Spleen (tissue), 11 donors: ENCODE measurements around the gene TMEM138. TPM values are rescaled to one million over a fixed set of nuclear protein-coding genes. Genes with fewer than 3 reads are reported as not detected.

Source experiments
- DNase-seq: peaks from one replicate; pipeline ENCODE4 v3.0.0-alpha.2; 2020
- H3K27ac ChIP-seq, 8 donors: fragments of 200-600 bp; sonication (generic) in 7 of 8; 1 replicate in 4 of 8; 2 replicates in 4 of 8; pipeline versions ENCODE4 v1.5.0 to v1.8.0; 2016 to 2021; ENCODE audit warnings: inconsistent platforms in 4 of 8, mild to moderate bottlenecking in 4 of 8, moderate library complexity in 1 of 8
- H3K27me3 ChIP-seq, 7 donors: fragments of 200-600 bp; sonication (generic) in 6 of 7; replicated peaks in 1 of 7; 1 replicate in 4 of 7; 2 replicates in 3 of 7; pipeline versions ENCODE4 v1.5.0 to v1.8.0; 2016 to 2021; ENCODE audit warnings: inconsistent platforms in 3 of 7, mild to moderate bottlenecking in 1 of 7
- H3K36me3 ChIP-seq, 6 donors: fragments of 200-600 bp; sonication (generic) in 5 of 6; 1 replicate in 4 of 6; 2 replicates in 2 of 6; pipeline versions ENCODE4 v1.5.0 to v1.8.0; 2016 to 2021; ENCODE audit warnings: inconsistent platforms in 2 of 6
- H3K4me1 ChIP-seq, 6 donors: fragments of 200-600 bp; sonication (generic) in 5 of 6; 1 replicate in 3 of 6; 2 replicates in 3 of 6; pipeline versions ENCODE4 v1.5.0 to v1.8.0; 2016 to 2021; ENCODE audit warnings: inconsistent platforms in 3 of 6
- H3K4me3 ChIP-seq, 8 donors: fragments of 200-600 bp; sonication (generic) in 7 of 8; 1 replicate in 4 of 8; 2 replicates in 4 of 8; pipeline versions ENCODE4 v1.5.0 to v1.8.0; 2016 to 2021; ENCODE audit warnings: inconsistent platforms in 4 of 8, mild to moderate bottlenecking in 4 of 8, moderate library complexity in 2 of 8
- H3K9me3 ChIP-seq, 8 donors: fragments of 200-600 bp; sonication (generic) in 7 of 8; 1 replicate in 4 of 8; 2 replicates in 4 of 8; pipeline versions ENCODE4 v1.5.0 to v1.8.0; 2016 to 2021; ENCODE audit warnings: inconsistent platforms in 4 of 8
- POLR2A ChIP-seq, 3 donors: fragments of 450-650 bp; IDR thresholded peaks; one replicate each; pipeline ENCODE4 v1.5.1; 2017; ENCODE audit warnings: antibody characterized with exemption in 3 of 3, mild to moderate bottlenecking in 1 of 3
- POLR2AphosphoS5 ChIP-seq, 3 donors: sonication (generic); formaldehyde crosslinking; IDR thresholded peaks; one replicate each; pipeline ENCODE4 v1.5.1; 2017; ENCODE audit warnings: antibody characterized with exemption in 3 of 3
- WGBS, 5 donors: extraction: QIAGEN DNeasy Blood & Tissue Kit in 3 of 5; methylation state at CpG; one replicate each; pipeline versions ENCODE4 v1.1.5 to v1.1.7; 2013 to 2018; 5-methylcytosine and 5-hydroxymethylcytosine counted together
- intact Hi-C: fragments of 100-400 bp; cut with DNase I; formaldehyde crosslinking; loops from one replicate; pipeline ENCODE4 v1.15.0; 2023; ENCODE audit warnings: low total_unique reads
- polyA plus RNA-seq, 3 donors: library from polyadenylated mRNA; stranded (reverse); fragments of 200-250 nt; gene quantifications; one replicate each; pipeline ENCODE4 v1.2.1, GENCODE V29; 2013
- total RNA-seq, 7 donors: library from RNA; depleted of rRNA in 3 of 7; stranded (reverse); fragments of >200 nt in 3 of 7; fragmentation: NEBNext Ultra II Directional in 4 of 7; extraction: Animal tissue kit (Norgen Biotek cat#: 25700) in 4 of 7; gene quantifications; one replicate each; pipeline versions ENCODE4 v1.1.0 to v1.2.1, GENCODE V29; 2016 to 2021
- TF ChIP-seq, protein P1 (sequence below), 11 experiments: fragments of 200-600 bp in 7 of 11; fragments of 450-650 bp in 4 of 11; sonication (generic) in 4 of 11; IDR thresholded peaks in 8 of 11; conservative IDR thresholded peaks in 3 of 11; 1 replicate in 7 of 11; 2 replicates in 4 of 11; pipeline versions ENCODE4 v1.4.0 to v1.8.0; 2016 to 2021; ENCODE audit warnings: antibody characterized with exemption in 11 of 11, inconsistent platforms in 4 of 11, mild to moderate bottlenecking in 1 of 11
- donor health status: healthy with polysubstance abuse.
- donor health status: DM: no; HTN: no; CAD: no; lungs with moderate emphysema.
- donor health status: DM: no; HTN: no; CAD: no.
- donor health status: Bipolar disorder and iron deficiency.
- donor health status: healthy.
- donor health status: DM: no; HTN: no; CAD: no.
- donor health status: DM: yes; HTN: yes; CAD: no.

TMEM138 gene
- total and polyA plus RNA-seq, 10 donors: 26.8 to 53.9 (median 42.5) TPM

DNA sequence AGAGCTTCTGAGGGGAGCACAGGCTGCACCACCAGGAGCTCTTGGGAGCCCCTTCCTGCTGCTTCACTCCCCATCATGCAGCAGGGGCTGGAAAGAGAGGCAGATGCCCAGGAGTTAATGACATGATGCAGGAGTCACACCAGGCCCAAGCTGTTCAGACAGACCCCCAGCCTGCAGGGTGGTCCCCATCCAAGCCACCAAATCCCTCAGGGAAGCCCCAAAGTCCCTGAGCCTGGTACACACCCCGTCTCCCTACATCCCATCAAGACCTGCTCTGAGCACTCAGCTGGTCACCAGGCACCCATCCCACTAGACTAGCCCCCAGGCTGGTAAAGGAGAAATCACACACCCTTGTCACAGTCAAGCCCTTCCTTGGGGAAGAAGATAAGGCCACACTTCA is 11.8 kb upstream of the TMEM138 start:
- no peak for DNase-seq
- H3K27ac ChIP-seq: peak overlapping the region in 4 of 8 donors; percentile 73 to 87 (median 79)
- H3K27me3 ChIP-seq: no peaks in the 10 kb centered on the region
- H3K9me3 ChIP-seq: no peaks in the 10 kb centered on the region
- H3K36me3 ChIP-seq: peaks cover 0 to 98% (median 60%) of the 10 kb centered on the region in 6 donors
- WGBS, 5 donors: 88 to 100% (median 96%) methylated on average over 1 of the region's 1 CpG
- intact Hi-C loops: no loop called here
- H3K4me1 ChIP-seq: peaks cover 4 to 83% (median 54%) of the 10 kb centered on the region in 6 donors
- H3K4me3 ChIP-seq: no peak overlapping the region
- TF ChIP-seq POLR2AphosphoS5 (IDR thresholded peaks at IDR 0.05) (no peak), POLR2A (IDR thresholded peaks at IDR 0.05) (no peak)
- TF ChIP-seq, protein P1, sequence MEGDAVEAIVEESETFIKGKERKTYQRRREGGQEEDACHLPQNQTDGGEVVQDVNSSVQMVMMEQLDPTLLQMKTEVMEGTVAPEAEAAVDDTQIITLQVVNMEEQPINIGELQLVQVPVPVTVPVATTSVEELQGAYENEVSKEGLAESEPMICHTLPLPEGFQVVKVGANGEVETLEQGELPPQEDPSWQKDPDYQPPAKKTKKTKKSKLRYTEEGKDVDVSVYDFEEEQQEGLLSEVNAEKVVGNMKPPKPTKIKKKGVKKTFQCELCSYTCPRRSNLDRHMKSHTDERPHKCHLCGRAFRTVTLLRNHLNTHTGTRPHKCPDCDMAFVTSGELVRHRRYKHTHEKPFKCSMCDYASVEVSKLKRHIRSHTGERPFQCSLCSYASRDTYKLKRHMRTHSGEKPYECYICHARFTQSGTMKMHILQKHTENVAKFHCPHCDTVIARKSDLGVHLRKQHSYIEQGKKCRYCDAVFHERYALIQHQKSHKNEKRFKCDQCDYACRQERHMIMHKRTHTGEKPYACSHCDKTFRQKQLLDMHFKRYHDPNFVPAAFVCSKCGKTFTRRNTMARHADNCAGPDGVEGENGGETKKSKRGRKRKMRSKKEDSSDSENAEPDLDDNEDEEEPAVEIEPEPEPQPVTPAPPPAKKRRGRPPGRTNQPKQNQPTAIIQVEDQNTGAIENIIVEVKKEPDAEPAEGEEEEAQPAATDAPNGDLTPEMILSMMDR (IDR thresholded peaks at IDR 0.05 in 8 of 11, conservative IDR thresholded peaks at IDR 0.05 in 3 of 11): no peak

GRCh38 chr11:61350803-61351202 is 11.4 kb upstream of the TMEM138 start:
- Histone ChIP-seq H3K27ac (peak overlapping the region in 1 of 8 donors; percentile 80), H3K4me1 (peaks cover 4 to 83% (median 53%) of the 10 kb centered on the region in 6 donors), H3K36me3 (peaks cover 0 to 98% (median 60%) of the 10 kb centered on the region in 6 donors), H3K9me3 (no peaks in the 10 kb centered on the region), H3K4me3 (no peak overlapping the region), H3K27me3 (no peaks in the 10 kb centered on the region)
- WGBS, 5 donors: 91 to 97% (median 95%) methylated on average over 8 of the region's 8 CpGs
- TF ChIP-seq, protein P1 (IDR thresholded peaks at IDR 0.05 in 8 of 11, conservative IDR thresholded peaks at IDR 0.05 in 3 of 11): no peak
- TF ChIP-seq POLR2A (IDR thresholded peaks at IDR 0.05) (no peak), POLR2AphosphoS5 (IDR thresholded peaks at IDR 0.05) (no peak)
- DNase-seq: peak; percentile 52
- intact Hi-C loops: no loop called here

- TF ChIP-seq POLR2A (IDR thresholded peaks at IDR 0.05) (no peak), POLR2AphosphoS5 (IDR thresholded peaks at IDR 0.05) (no peak)
- TF ChIP-seq, protein P1 (IDR thresholded peaks at IDR 0.05 in 8 of 11, conservative IDR thresholded peaks at IDR 0.05 in 3 of 11): no peak
- Histone ChIP-seq H3K27ac (peak overlapping the region in 1 of 8 donors; percentile 0), H3K4me1 (peaks cover 4 to 83% (median 54%) of the 10 kb centered on the region in 6 donors), H3K27me3 (no peaks in the 10 kb centered on the region), H3K36me3 (peaks cover 0 to 95% (median 60%) of the 10 kb centered on the region in 6 donors), H3K4me3 (no peak overlapping the region), H3K9me3 (no peaks in the 10 kb centered on the region)
- 77 to 85% (median 83%) methylated on average over 8 of the region's 8 CpGs for WGBS, 5 donors
- intact Hi-C loops: no loop called here
- DNase-seq: peak; percentile 1
These were observed 10.1 kb upstream of the TMEM138 start for GRCh38 chr11:61352038-61352437.

GRCh38 chr11:61353131-61354067 is 8.8 kb upstream of the TMEM138 start:
- intact Hi-C loops: no loop called here
- no peaks in the 10 kb centered on the region for H3K27me3 ChIP-seq
- no peak for TF ChIP-seq POLR2A (IDR thresholded peaks at IDR 0.05)
- TF ChIP-seq, protein P1 (IDR thresholded peaks at IDR 0.05 in 8 of 11, conservative IDR thresholded peaks at IDR 0.05 in 3 of 11): peak in 1 of 11 experiments; percentile 12
- peak; percentile 49 to 74 (median 68) for TF ChIP-seq POLR2AphosphoS5 (IDR thresholded peaks at IDR 0.05)
- peak; percentile 85 for DNase-seq
- H3K36me3 ChIP-seq: peaks cover 0 to 82% (median 58%) of the 10 kb centered on the region in 6 donors
- 60 to 72% (median 71%) methylated on average over 15 of the region's 15 CpGs for WGBS, 5 donors
- peak overlapping the region in 6 of 8 donors; percentile 43 to 100 (median 98) for H3K27ac ChIP-seq
- H3K4me1 ChIP-seq: peaks cover 13 to 85% (median 64%) of the 10 kb centered on the region in 6 donors
- H3K9me3 ChIP-seq: no peaks in the 10 kb centered on the region
- H3K4me3 ChIP-seq: peak overlapping the region in 1 of 8 donors; percentile 63
